IMR-90 (cell line): ENCODE data around the gene ZMYM4. TPM values are rescaled to one million over a fixed set of nuclear protein-coding genes. Genes with fewer than 3 reads are reported as not detected.

Source experiments
- ATAC-seq: fragments of 200-7000 bp; cut with Tn5 transposase; 2 replicates; pipeline ENCODE4 v1.9.1; 2020; ENCODE audit warnings: low read depth, mild to moderate bottlenecking, moderate library complexity
- BruUV-seq: library from RNA; stranded (reverse); fragments of 400-500 nt; replicated peaks from 2 replicates; lab custom pipeline; 2021; lab: Mats Ljungman, UMichigan
- CTCF ChIA-PET: fragments of 300-600 bp; formaldehyde crosslinking; extraction: SDS; loops from one replicate; lab custom pipeline; 2021; ENCODE audit warnings: antibody characterized with exemption; lab: Yijun Ruan, JAX
- POLR2A ChIA-PET: fragments of 300-600 bp; sonication (Branson Sonifier 250); formaldehyde crosslinking; loops from one replicate; lab custom pipeline; 2022; ENCODE audit warnings: antibody characterized with exemption; ENCODE audit not compliant: unreplicated experiment; lab: Charles Lee
- DNase-seq: peaks from one replicate; pipeline ENCODE4 v3.0.0; 2013
- H2AFZ ChIP-seq: replicated peaks from 2 replicates; pipeline ENCODE3; 2013; ENCODE audit warnings: low read length, mild to moderate bottlenecking; ENCODE audit not compliant: poor library complexity
- H2AK5ac ChIP-seq: 2 replicates; pipeline ENCODE4 v1.6.1; 2013; ENCODE audit warnings: low read depth, low read length, inconsistent platforms
- H2AK9ac ChIP-seq: replicated peaks from 2 replicates; pipeline ENCODE3; 2013; ENCODE audit warnings: mild to moderate bottlenecking, low read depth, low read length, moderate library complexity; ENCODE audit not compliant: poor library complexity
- H2BK120ac ChIP-seq: 2 replicates; pipeline ENCODE4 v1.6.1; 2013; ENCODE audit warnings: low read depth, low read length, inconsistent platforms
- H2BK15ac ChIP-seq: 3 replicates; pipeline ENCODE4 v1.6.1; 2013; ENCODE audit warnings: low read depth, low read length, inconsistent platforms
- H2BK20ac ChIP-seq: 2 replicates; pipeline ENCODE4 v1.6.1; 2013; ENCODE audit warnings: low read depth, mild to moderate bottlenecking, inconsistent platforms, low read length, moderate library complexity
- H2BK5ac ChIP-seq: 2 replicates; pipeline ENCODE4 v1.6.1; 2013; ENCODE audit warnings: mild to moderate bottlenecking, low read depth, low read length, inconsistent platforms; ENCODE audit not compliant: poor library complexity, severe bottlenecking
- H3K14ac ChIP-seq: replicated peaks from 2 replicates; pipeline ENCODE4 v1.6.1; 2013; ENCODE audit warnings: low read depth, low read length, inconsistent platforms
- H3K18ac ChIP-seq: 2 replicates; pipeline ENCODE4 v1.6.1; 2013; ENCODE audit warnings: low read depth, low read length, control low read depth
- H3K23ac ChIP-seq: 2 replicates; pipeline ENCODE4 v1.6.1; 2013; ENCODE audit warnings: low read depth, low read length, inconsistent platforms
- H3K27ac ChIP-seq: 2 replicates; pipeline ENCODE4 v1.5.1; 2013; ENCODE audit warnings: mild to moderate bottlenecking, control low read depth, low read length; ENCODE audit not compliant: insufficient read depth
- H3K27me3 ChIP-seq: 2 replicates; pipeline ENCODE4 v1.6.1; 2013; ENCODE audit warnings: low read length; ENCODE audit not compliant: control insufficient read depth, insufficient read depth
- H3K36me3 ChIP-seq: 2 replicates; pipeline ENCODE4 v1.6.1; 2013; ENCODE audit warnings: low read length, mixed read lengths; ENCODE audit not compliant: control insufficient read depth, insufficient read depth
- H3K4ac ChIP-seq: 2 replicates; pipeline ENCODE4 v1.6.1; 2013; ENCODE audit warnings: low read depth, low read length, inconsistent platforms
- H3K4me1 ChIP-seq: 2 replicates; pipeline ENCODE4 v1.6.1; 2013; ENCODE audit warnings: low read length, mixed read lengths; ENCODE audit not compliant: control insufficient read depth, insufficient read depth
- H3K4me2 ChIP-seq: 2 replicates; pipeline ENCODE4 v1.6.1; 2013; ENCODE audit warnings: low read depth, mild to moderate bottlenecking, control low read depth, low read length, moderate library complexity
- H3K4me3 ChIP-seq: 2 replicates; pipeline ENCODE4 v1.5.1; 2013; ENCODE audit warnings: low read depth, mild to moderate bottlenecking, control low read depth, low read length, moderate library complexity; ENCODE audit not compliant: insufficient read depth
- H3K56ac ChIP-seq: 2 replicates; pipeline ENCODE4 v1.6.1; 2013; ENCODE audit warnings: low read length, inconsistent platforms; ENCODE audit not compliant: insufficient read depth; ENCODE audit errors: extremely low read depth
- H3K79me1 ChIP-seq, 2 experiments: 2 replicates each; pipeline ENCODE4 v1.6.1; 2013; ENCODE audit warnings: low read length in 2 of 2, inconsistent platforms in 1 of 2, low read depth in 1 of 2
- H3K9ac ChIP-seq: 2 replicates; pipeline ENCODE4 v1.6.1; 2013; ENCODE audit warnings: low read depth, low read length, control low read depth
- H3K9me1 ChIP-seq: 2 replicates; pipeline ENCODE4 v1.6.1; 2013; ENCODE audit warnings: low read length, inconsistent platforms; ENCODE audit not compliant: insufficient read depth
- H3K9me3 ChIP-seq: 2 replicates; pipeline ENCODE4 v1.6.1; 2013; ENCODE audit warnings: low read length; ENCODE audit not compliant: control insufficient read depth, insufficient read depth
- H4K20me1 ChIP-seq: 2 replicates; pipeline ENCODE4 v1.6.1; 2013; ENCODE audit warnings: low read length, inconsistent platforms; ENCODE audit not compliant: insufficient read depth
- H4K5ac ChIP-seq: 2 replicates; pipeline ENCODE4 v1.6.1; 2013; ENCODE audit warnings: mild to moderate bottlenecking, low read depth, low read length, control low read depth
- H4K8ac ChIP-seq, 2 experiments: 2 replicates each; pipeline ENCODE4 v1.6.1; 2013; ENCODE audit warnings: low read depth in 2 of 2, low read length in 2 of 2, control low read depth in 1 of 2, inconsistent platforms in 1 of 2
- H4K91ac ChIP-seq: 2 replicates; pipeline ENCODE4 v1.6.1; 2013; ENCODE audit warnings: low read depth, low read length, inconsistent platforms; ENCODE audit not compliant: insufficient read depth
- BHLHE40 ChIP-seq: fragments of 150-350 bp; IDR thresholded peaks from 2 replicates; pipeline ENCODE4 v1.6.1; 2016; ENCODE audit warnings: mild to moderate bottlenecking, low read depth, low read length
- CEBPB ChIP-seq: IDR thresholded peaks from 2 replicates; pipeline ENCODE4 v1.6.1; 2012; ENCODE audit warnings: low read depth, low read length, improper control_type of control experiment
- CHD1 ChIP-seq: IDR thresholded peaks from 2 replicates; pipeline ENCODE4 v1.6.1; 2012; ENCODE audit warnings: low read depth, low read length, improper control_type of control experiment
- CTCF ChIP-seq: conservative IDR thresholded peaks from 2 replicates; pipeline ENCODE4 v1.5.1; 2012; ENCODE audit warnings: mild to moderate bottlenecking, low read depth, low read length, improper control_type of control experiment
- ELK1 ChIP-seq: fragments of 150-350 bp; IDR thresholded peaks from 2 replicates; pipeline ENCODE4 v1.6.1; 2016; ENCODE audit warnings: low read depth, mild to moderate bottlenecking, low read length, moderate library complexity, borderline replicate concordance
- FOS ChIP-seq: fragments of 150-350 bp; IDR thresholded peaks from 2 replicates; pipeline ENCODE4 v1.6.1; 2016; ENCODE audit warnings: low read depth, low read length
- MAFK ChIP-seq: IDR thresholded peaks from 2 replicates; pipeline ENCODE4 v1.6.1; 2012; ENCODE audit warnings: low read depth, low read length, improper control_type of control experiment
- MAZ ChIP-seq: IDR thresholded peaks from 2 replicates; pipeline ENCODE4 v1.6.1; 2012; ENCODE audit warnings: low read depth, mild to moderate bottlenecking, low read length, improper control_type of control experiment, moderate library complexity, borderline replicate concordance
- MXI1 ChIP-seq: IDR thresholded peaks from 2 replicates; pipeline ENCODE4 v1.6.1; 2012; ENCODE audit warnings: low read depth, mild to moderate bottlenecking, low read length, moderate library complexity, borderline replicate concordance
- NFE2L2 ChIP-seq: fragments of 150-350 bp; IDR thresholded peaks from 2 replicates; pipeline ENCODE4 v1.6.1; 2016; ENCODE audit warnings: low read depth, mild to moderate bottlenecking, low read length
- POLR2A ChIP-seq: IDR thresholded peaks from 2 replicates; pipeline ENCODE4 v1.6.1; 2012; ENCODE audit warnings: mild to moderate bottlenecking, low read depth, low read length
- RAD21 ChIP-seq: IDR thresholded peaks from 2 replicates; pipeline ENCODE4 v1.6.1; 2012; ENCODE audit warnings: low read length, improper control_type of control experiment
- RCOR1 ChIP-seq: IDR thresholded peaks from 2 replicates; pipeline ENCODE4 v1.6.1; 2012; ENCODE audit warnings: mild to moderate bottlenecking, low read length, improper control_type of control experiment; ENCODE audit not compliant: insufficient replicate concordance
- RFX5 ChIP-seq: IDR thresholded peaks from 2 replicates; pipeline ENCODE4 v1.8.0; 2012; ENCODE audit warnings: low read depth, mild to moderate bottlenecking, low read length, moderate library complexity
- SMC3 ChIP-seq: fragments of 150-350 bp; IDR thresholded peaks from 2 replicates; pipeline ENCODE4 v1.6.1; 2016; ENCODE audit warnings: low read depth, mild to moderate bottlenecking, antibody characterized with exemption, low read length, moderate library complexity
- USF2 ChIP-seq: fragments of 150-350 bp; IDR thresholded peaks from 2 replicates; pipeline ENCODE4 v1.6.1; 2017; ENCODE audit warnings: mild to moderate bottlenecking, antibody characterized with exemption, low read length, low read depth
- WGBS, 2 experiments: methylation state at CpG; one replicate each; pipeline versions ENCODE4 v1.1.5 to v1.1.7; 2013; ENCODE audit warnings: missing lambda C conversion rate in 2 of 2; ENCODE audit not compliant: insufficient read length in 1 of 2; ENCODE audit errors: extremely low coverage in 2 of 2; 5-methylcytosine and 5-hydroxymethylcytosine counted together
- dilution Hi-C: fragments of 300-500 bp; cut with HindIII; formaldehyde crosslinking; loops from one replicate; pipeline ENCODE4 v1.14.3; 2018; ENCODE audit warnings: low sequenced_read_pairs; ENCODE audit not compliant: unreplicated experiment
- in situ Hi-C: fragments of 300-500 bp; cut with MboI; formaldehyde crosslinking; loops from 3 replicates; pipeline ENCODE4 v1.14.3; 2019; ENCODE audit warnings: low sequenced_read_pairs, inconsistent platforms, mixed read lengths
- intact Hi-C: fragments of 100-400 bp; cut with micrococcal nuclease; formaldehyde crosslinking; loops from 2 replicates; pipeline ENCODE4 v1.10.0; 2022
- polyA plus RNA-seq, 3 experiments: library from polyadenylated mRNA; depleted of rRNA; stranded (reverse); fragments of >200 nt; gene quantifications; 2 replicates each; pipeline ENCODE4 v1.2.3, GENCODE V29; 2012; ENCODE audit warnings: low replicate concordance in 1 of 3
- total RNA-seq: library from RNA; depleted of rRNA; stranded (reverse); fragments of >200 nt; gene quantifications from 2 replicates; pipeline ENCODE4 v1.2.3, GENCODE V29; 2012

The ZMYM4 gene
- total and polyA plus RNA-seq, 2 of the 4 experiments (the other 2 are of a cell fraction) = 14.7 to 53.8 TPM

GRCh38 chr1:35398739-35399138 is 130.2 kb downstream of the ZMYM4 start:
- in situ Hi-C loops = no loop called here

More at GRCh38 chr1:35398739-35399138, 130.2 kb downstream of the ZMYM4 start:
- no peak overlapping the region for H3K4ac ChIP-seq
- ChIA-PET POLR2A (no interaction called here), CTCF (no interaction called here)
- H3K9me3 ChIP-seq = no peaks in the 10 kb centered on the region
- ATAC-seq (no peak), DNase-seq (peak; percentile 47)
- H3K23ac ChIP-seq = no peak overlapping the region
- TF ChIP-seq RFX5 (no peak), CHD1 (no peak), BHLHE40 (no peak), NFE2L2 (no peak), MXI1 (no peak), CTCF (no peak), USF2 (no peak), CEBPB (no peak), FOS (no peak), POLR2A (no peak), MAZ (no peak), ELK1 (no peak), RCOR1 (no peak), MAFK (no peak), SMC3 (no peak), RAD21 (no peak)
- no peak overlapping the region for H2AK9ac ChIP-seq
- peaks cover under 1 to 3% of the 10 kb centered on the region in 2 experiments; a peak in 2 of 4 replicates for H3K79me1 ChIP-seq
- H4K20me1 ChIP-seq = no peaks in the 10 kb centered on the region
- H4K91ac ChIP-seq = no peak overlapping the region
- H3K36me3 ChIP-seq = peaks cover 36% of the 10 kb centered on the region
- dilution Hi-C loops = no loop called here
- H3K14ac ChIP-seq = no peak overlapping the region
- H2BK20ac ChIP-seq = no peak overlapping the region
- intact Hi-C loops = no loop called here
- no peak overlapping the region for H3K4me2 ChIP-seq
- H3K4me3 ChIP-seq = no peak overlapping the region
- H2AFZ ChIP-seq = no peak overlapping the region
- H3K18ac ChIP-seq = no peak overlapping the region
- H3K27me3 ChIP-seq = no peaks in the 10 kb centered on the region
- H3K27ac ChIP-seq = no peak overlapping the region
- no peak overlapping the region for H4K5ac ChIP-seq
- H2BK15ac ChIP-seq = no peak overlapping the region
- WGBS, 2 experiments = no CpG with 5 or more reads among the region's 3 CpGs
- H3K56ac ChIP-seq = no peak overlapping the region
- H3K4me1 ChIP-seq = no peaks in the 10 kb centered on the region
- no peaks in the 10 kb centered on the region for H3K9me1 ChIP-seq
- H2BK120ac ChIP-seq = no peak overlapping the region
- no TSS peak for BruUV-seq
- no peak overlapping the region for H2AK5ac ChIP-seq
- no peak overlapping the region for H3K9ac ChIP-seq
- no peak overlapping the region for H2BK5ac ChIP-seq
- H4K8ac ChIP-seq = no peak overlapping the region
